Colonic mucosa (tissue), 4 donors: ENCODE results near the gene RSPO3. TPM values are rescaled to one million over a fixed set of nuclear protein-coding genes. Genes with fewer than 3 reads are reported as not detected.

Experiments used
- DNase-seq: peaks from one replicate; pipeline ENCODE4 v3.0.0-alpha.2; 2020
- H3K27ac ChIP-seq: fragments of 200-600 bp; one replicate; pipeline ENCODE4 v1.8.0; 2021
- H3K27me3 ChIP-seq: fragments of 200-600 bp; one replicate; pipeline ENCODE4 v1.8.0; 2021
- H3K36me3 ChIP-seq: fragments of 200-600 bp; one replicate; pipeline ENCODE4 v1.8.0; 2021
- H3K4me1 ChIP-seq: fragments of 200-600 bp; one replicate; pipeline ENCODE4 v1.8.0; 2021; ENCODE audit warnings: mild to moderate bottlenecking
- H3K4me3 ChIP-seq: fragments of 200-600 bp; one replicate; pipeline ENCODE4 v1.8.0; 2021
- H3K9ac ChIP-seq, 2 donors: one replicate each; pipeline ENCODE4 v1.7.0; 2013; ENCODE audit warnings: control low read depth in 2 of 2, low read depth in 2 of 2, low read length in 2 of 2
- H3K9me3 ChIP-seq: fragments of 200-600 bp; one replicate; pipeline ENCODE4 v1.8.0; 2021
- intact Hi-C: fragments of 100-400 bp; cut with DNase I; formaldehyde crosslinking; loops from one replicate; pipeline ENCODE4 v1.14.1; 2022
- total RNA-seq, 2 donors: library from RNA; stranded (reverse); fragmentation: NEBNext Ultra II Directional in 1 of 2; extraction: Animal tissue kit (Norgen Biotek cat#: 25700) in 1 of 2; gene quantifications; one replicate each; pipeline ENCODE4 v1.2.1, GENCODE V29; 2021
- TF ChIP-seq, protein P1 (sequence below): fragments of 200-600 bp; IDR thresholded peaks from one replicate; pipeline ENCODE4 v1.8.0; 2022; ENCODE audit warnings: antibody characterized with exemption, mild to moderate bottlenecking
- donor health status: healthy.
- donor health status: DM: no; HTN: no; CAD: no.
- donor health status: DM: no; HTN: no; CAD: no.

Gene RSPO3
- total RNA-seq, 2 donors from 2014 or later: 1.8 to 4.4 TPM

DNA sequence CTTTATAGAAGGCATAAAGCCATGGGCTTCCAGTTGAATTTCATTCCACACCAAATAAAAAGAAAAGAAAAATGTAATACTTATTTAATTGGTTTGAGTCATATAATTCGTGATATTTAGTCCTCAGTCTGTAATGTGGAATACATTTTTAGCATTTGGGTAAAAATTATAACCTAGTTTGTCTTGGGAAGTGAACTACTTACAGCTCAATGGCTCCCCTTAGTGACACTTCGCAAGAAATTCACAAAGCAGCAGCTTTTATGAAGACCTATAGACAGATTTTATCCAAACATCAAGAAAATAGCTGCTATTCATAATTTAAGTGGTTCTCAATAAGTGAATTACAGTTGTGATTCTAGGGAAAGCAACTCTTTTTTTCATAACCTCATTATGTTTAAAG is 72.1 kb downstream of the RSPO3 start:
- TF ChIP-seq, protein P1, sequence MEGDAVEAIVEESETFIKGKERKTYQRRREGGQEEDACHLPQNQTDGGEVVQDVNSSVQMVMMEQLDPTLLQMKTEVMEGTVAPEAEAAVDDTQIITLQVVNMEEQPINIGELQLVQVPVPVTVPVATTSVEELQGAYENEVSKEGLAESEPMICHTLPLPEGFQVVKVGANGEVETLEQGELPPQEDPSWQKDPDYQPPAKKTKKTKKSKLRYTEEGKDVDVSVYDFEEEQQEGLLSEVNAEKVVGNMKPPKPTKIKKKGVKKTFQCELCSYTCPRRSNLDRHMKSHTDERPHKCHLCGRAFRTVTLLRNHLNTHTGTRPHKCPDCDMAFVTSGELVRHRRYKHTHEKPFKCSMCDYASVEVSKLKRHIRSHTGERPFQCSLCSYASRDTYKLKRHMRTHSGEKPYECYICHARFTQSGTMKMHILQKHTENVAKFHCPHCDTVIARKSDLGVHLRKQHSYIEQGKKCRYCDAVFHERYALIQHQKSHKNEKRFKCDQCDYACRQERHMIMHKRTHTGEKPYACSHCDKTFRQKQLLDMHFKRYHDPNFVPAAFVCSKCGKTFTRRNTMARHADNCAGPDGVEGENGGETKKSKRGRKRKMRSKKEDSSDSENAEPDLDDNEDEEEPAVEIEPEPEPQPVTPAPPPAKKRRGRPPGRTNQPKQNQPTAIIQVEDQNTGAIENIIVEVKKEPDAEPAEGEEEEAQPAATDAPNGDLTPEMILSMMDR: no peak
- no peaks in the 10 kb centered on the region for H3K36me3 ChIP-seq
- H3K4me1 ChIP-seq: no peaks in the 10 kb centered on the region
- no peak overlapping the region for H3K27ac ChIP-seq
- no peak overlapping the region for H3K9ac ChIP-seq
- intact Hi-C loops: no loop called here
- no peak for DNase-seq
- no peaks in the 10 kb centered on the region for H3K27me3 ChIP-seq
- no peaks in the 10 kb centered on the region for H3K9me3 ChIP-seq
- no peak overlapping the region for H3K4me3 ChIP-seq

GRCh38 chr6:127191716-127192115 is 73.2 kb downstream of the RSPO3 start:
- DNase-seq: no peak
- H3K9me3 ChIP-seq: no peaks in the 10 kb centered on the region
- intact Hi-C loops: no loop called here

GRCh38 chr6:127192911-127193541 is 74.6 kb downstream of the RSPO3 start:
- H3K27me3 ChIP-seq: no peaks in the 10 kb centered on the region
- no peaks in the 10 kb centered on the region for H3K36me3 ChIP-seq
- H3K4me1 ChIP-seq: no peaks in the 10 kb centered on the region
- intact Hi-C loops: no loop called here
- H3K9ac ChIP-seq: no peak overlapping the region
- TF ChIP-seq, protein P1: no peak
- DNase-seq: no peak
- H3K4me3 ChIP-seq: no peak overlapping the region
- H3K9me3 ChIP-seq: no peaks in the 10 kb centered on the region
- no peak overlapping the region for H3K27ac ChIP-seq

More at GRCh38 chr6:127191716-127192115, 73.2 kb downstream of the RSPO3 start:
- H3K27me3 ChIP-seq: no peaks in the 10 kb centered on the region
- TF ChIP-seq, protein P1: no peak
- no peaks in the 10 kb centered on the region for H3K36me3 ChIP-seq
- H3K9ac ChIP-seq: no peak overlapping the region
- H3K4me3 ChIP-seq: no peak overlapping the region
- no peak overlapping the region for H3K27ac ChIP-seq
- no peaks in the 10 kb centered on the region for H3K4me1 ChIP-seq

GRCh38 chr6:127195833-127196232 is 77.4 kb downstream of the RSPO3 start:
- Histone ChIP-seq H3K27ac (no peak overlapping the region), H3K4me3 (no peak overlapping the region), H3K27me3 (no peaks in the 10 kb centered on the region), H3K4me1 (no peaks in the 10 kb centered on the region), H3K9ac (no peak overlapping the region), H3K9me3 (no peaks in the 10 kb centered on the region), H3K36me3 (no peaks in the 10 kb centered on the region)
- TF ChIP-seq, protein P1: no peak
- no peak for DNase-seq
- intact Hi-C loops: no loop called here

GRCh38 chr6:127198549-127198948 is 80.1 kb downstream of the RSPO3 start:
- H3K36me3 ChIP-seq: no peaks in the 10 kb centered on the region
- H3K4me3 ChIP-seq: no peak overlapping the region
- TF ChIP-seq, protein P1: no peak
- no peaks in the 10 kb centered on the region for H3K4me1 ChIP-seq
- H3K27ac ChIP-seq: no peak overlapping the region
- intact Hi-C loops: no loop called here
- H3K27me3 ChIP-seq: no peaks in the 10 kb centered on the region
- DNase-seq: no peak
- H3K9ac ChIP-seq: no peak overlapping the region
- no peaks in the 10 kb centered on the region for H3K9me3 ChIP-seq
